Duodenal mucosa (tissue), 2 donors: ENCODE measurements around the gene CFAP74.

ENCODE experiments used
- H3K27ac ChIP-seq: one replicate; pipeline ENCODE4 v1.7.0; 2013; ENCODE audit warnings: low read depth, low read length
- H3K27me3 ChIP-seq, 2 donors: one replicate each; pipeline ENCODE4 v1.7.0; 2013; ENCODE audit warnings: low read length in 2 of 2, control low read depth in 1 of 2; ENCODE audit not compliant: insufficient read depth in 2 of 2, control insufficient read depth in 1 of 2
- H3K36me3 ChIP-seq, 2 donors: one replicate each; pipeline ENCODE4 v1.7.0; 2013; ENCODE audit warnings: low read length in 2 of 2, control low read depth in 1 of 2; ENCODE audit not compliant: insufficient read depth in 2 of 2, control insufficient read depth in 1 of 2
- H3K4me1 ChIP-seq, 2 donors: one replicate each; pipeline ENCODE4 v1.7.0; 2013; ENCODE audit warnings: low read length in 2 of 2, control low read depth in 1 of 2; ENCODE audit not compliant: insufficient read depth in 2 of 2, control insufficient read depth in 1 of 2
- H3K4me3 ChIP-seq, 2 donors: one replicate each; pipeline ENCODE4 v1.7.0; 2013; ENCODE audit warnings: low read length in 2 of 2, low read depth in 1 of 2
- H3K9ac ChIP-seq, 2 donors: one replicate each; pipeline ENCODE4 v1.7.0; 2013; ENCODE audit warnings: low read length in 2 of 2, low read depth in 1 of 2
- H3K9me3 ChIP-seq, 2 donors: one replicate each; pipeline ENCODE4 v1.7.0; 2013; ENCODE audit warnings: low read length in 2 of 2, control low read depth in 1 of 2; ENCODE audit not compliant: control insufficient read depth in 1 of 2

CFAP74 gene

DNA sequence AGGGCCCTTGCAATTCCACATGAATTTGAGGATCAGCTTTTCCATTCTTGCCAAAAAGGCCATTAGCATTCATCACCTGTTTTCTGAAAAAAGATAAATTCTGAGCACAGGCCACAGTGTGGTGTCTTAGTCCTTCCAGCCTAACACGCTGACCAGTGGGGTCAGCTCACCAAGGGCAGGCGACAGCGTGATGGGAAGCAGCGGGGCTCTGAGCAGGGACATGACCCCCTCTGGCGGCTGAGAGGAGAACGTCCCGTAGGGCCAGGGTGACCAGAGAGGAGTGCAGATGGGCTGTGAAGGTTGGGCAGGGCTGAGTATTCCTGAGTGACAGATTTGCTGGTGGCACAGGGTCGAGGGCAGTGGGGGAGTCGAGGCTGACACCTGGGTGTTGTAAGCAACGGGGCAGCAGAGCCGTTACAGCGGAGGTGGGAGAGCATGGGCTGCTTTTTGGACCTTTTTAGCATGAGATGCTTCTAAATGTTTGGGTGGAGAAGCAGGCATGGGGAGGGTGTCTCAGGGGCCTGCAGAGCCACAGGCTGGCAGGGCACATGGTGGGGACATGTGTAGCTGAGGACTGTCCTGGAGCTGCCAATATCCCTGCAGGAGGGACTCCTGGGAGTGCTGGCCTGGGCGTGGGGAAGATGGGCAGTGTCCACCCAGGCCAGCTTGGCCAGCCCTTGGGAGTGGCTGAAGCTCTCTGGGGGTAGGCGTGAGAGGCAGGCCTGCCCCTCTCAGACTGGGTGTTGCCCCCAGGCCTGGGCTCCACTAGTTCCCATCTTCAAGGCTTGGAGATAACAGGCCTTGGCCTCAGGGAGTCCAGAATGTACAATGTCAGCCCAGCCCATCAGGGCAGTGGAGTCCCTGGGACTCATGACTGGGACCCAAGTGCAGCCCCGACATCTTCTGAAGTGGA, 97.1 kb downstream of the CFAP74 start:
- no peaks in the 10 kb centered on the region for H3K27me3 ChIP-seq
- peak overlapping the region in 1 of 2 donors; percentile 10 for H3K9ac ChIP-seq
- H3K4me1 ChIP-seq = peaks cover 18 to 22% of the 10 kb centered on the region in 2 donors
- no peak overlapping the region for H3K4me3 ChIP-seq
- H3K27ac ChIP-seq = no peak overlapping the region
- H3K36me3 ChIP-seq = no peaks in the 10 kb centered on the region
- no peaks in the 10 kb centered on the region for H3K9me3 ChIP-seq

DNA sequence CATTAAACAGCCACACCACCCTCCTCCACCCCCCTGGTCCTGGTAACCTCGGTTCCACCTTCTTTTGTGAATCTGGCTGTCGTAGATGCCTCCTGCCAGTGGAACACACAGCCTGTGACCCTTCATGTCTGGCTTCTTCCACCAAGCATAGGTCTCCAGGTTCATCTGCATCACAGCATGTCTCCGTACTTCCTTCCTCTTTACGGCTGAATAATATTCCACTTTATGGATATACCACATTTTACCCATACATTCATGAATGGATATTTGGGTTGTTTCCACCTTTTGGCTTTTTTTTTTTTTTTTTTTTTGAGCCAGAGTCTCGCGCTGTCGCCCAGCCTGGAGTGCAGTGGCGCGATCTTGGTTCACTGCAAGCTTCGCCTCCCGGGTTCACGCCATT, 100.4 kb downstream of the CFAP74 start:
- Histone ChIP-seq H3K27me3 (no peaks in the 10 kb centered on the region), H3K4me1 (peaks cover 13% of the 10 kb centered on the region in 2 donors), H3K27ac (no peak overlapping the region), H3K9me3 (no peaks in the 10 kb centered on the region), H3K9ac (no peak overlapping the region), H3K4me3 (no peak overlapping the region), H3K36me3 (no peaks in the 10 kb centered on the region)

DNA sequence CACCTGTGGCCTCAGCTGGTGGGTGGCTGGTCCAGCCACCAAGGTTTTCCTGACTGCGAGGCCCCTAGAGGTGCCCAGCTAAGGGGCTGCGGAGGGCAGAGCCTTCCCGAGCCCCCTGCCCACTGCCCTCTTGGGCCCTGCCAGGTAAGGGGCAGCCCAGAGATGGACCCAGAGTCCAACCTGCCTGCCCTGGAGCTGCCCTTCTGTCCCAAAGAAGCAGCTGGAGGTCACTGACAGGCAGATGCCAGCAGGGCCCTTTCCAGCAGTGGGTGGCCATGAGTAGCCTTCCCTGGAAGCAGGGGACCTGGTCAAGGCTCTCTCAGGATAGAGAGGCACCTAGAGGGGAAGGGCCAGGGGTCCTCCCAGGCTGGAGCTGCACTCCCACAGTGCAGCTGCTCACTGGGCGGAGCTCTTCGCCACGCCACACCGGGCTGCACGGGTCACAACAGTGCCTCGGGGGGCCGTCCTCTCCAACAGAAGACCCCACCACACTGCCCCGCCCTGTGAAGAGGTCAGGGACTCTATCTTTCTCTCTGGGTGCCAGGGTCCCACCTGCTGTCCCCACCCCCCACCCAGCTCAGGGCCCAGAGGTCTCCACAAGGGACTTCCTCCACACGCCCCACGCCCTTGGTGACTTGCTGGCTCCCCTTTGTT, 101.8 kb downstream of the CFAP74 start:
- Histone ChIP-seq H3K4me3 (no peak overlapping the region), H3K4me1 (peaks cover 16 to 19% of the 10 kb centered on the region in 2 donors), H3K27ac (no peak overlapping the region), H3K9ac (no peak overlapping the region), H3K9me3 (no peaks in the 10 kb centered on the region), H3K36me3 (no peaks in the 10 kb centered on the region), H3K27me3 (no peaks in the 10 kb centered on the region)

DNA sequence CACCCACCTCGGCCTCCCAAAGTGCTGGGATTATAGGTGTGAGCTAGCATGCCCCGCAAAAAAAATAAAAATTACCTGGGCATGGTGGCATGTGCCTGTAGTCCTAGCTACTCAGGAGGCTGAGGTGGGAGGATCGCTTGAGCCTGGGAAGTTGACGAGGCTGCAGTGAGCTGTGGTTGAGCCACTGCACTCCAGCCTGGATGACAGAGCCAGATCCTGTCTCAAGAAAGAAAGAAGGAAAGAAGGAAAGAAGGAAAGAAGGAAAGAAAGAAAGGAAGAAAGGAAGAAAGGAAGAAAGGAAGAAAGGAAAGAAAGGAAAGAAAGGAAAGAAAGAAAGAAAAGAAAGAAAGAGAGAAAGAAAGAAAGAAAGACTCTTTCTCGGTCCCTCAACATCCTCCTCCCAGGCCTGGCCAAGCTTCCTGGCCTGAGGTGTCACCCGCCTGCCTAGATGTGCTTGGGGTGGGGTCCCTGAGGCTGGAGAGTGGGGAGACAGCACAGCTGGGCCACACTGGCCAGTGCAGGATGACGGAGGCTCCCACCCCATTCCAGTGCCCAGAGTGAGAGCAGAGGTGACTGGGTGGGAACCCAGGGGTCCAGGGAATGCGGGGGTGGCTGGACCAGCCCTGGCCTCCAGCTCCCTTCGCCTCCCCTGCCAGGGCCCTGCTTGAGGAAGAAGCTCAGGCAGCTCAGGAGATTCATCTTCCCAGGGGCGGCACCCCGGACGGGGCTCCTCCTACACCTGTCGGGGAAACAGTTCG, 102.5 kb downstream of the CFAP74 start:
- no peaks in the 10 kb centered on the region for H3K9me3 ChIP-seq
- no peaks in the 10 kb centered on the region for H3K36me3 ChIP-seq
- peaks cover 12 to 14% of the 10 kb centered on the region in 2 donors for H3K4me1 ChIP-seq
- H3K27ac ChIP-seq = no peak overlapping the region
- no peak overlapping the region for H3K4me3 ChIP-seq
- H3K9ac ChIP-seq = no peak overlapping the region
- H3K27me3 ChIP-seq = no peaks in the 10 kb centered on the region

- H3K27ac ChIP-seq = no peak overlapping the region
- no peaks in the 10 kb centered on the region for H3K9me3 ChIP-seq
- H3K4me1 ChIP-seq = peaks cover 21 to 22% of the 10 kb centered on the region in 2 donors
- no peak overlapping the region for H3K9ac ChIP-seq
- H3K4me3 ChIP-seq = no peak overlapping the region
- H3K36me3 ChIP-seq = no peaks in the 10 kb centered on the region
- H3K27me3 ChIP-seq = no peaks in the 10 kb centered on the region
Measured at GRCh38 chr1:1899967-1900327, 103.6 kb downstream of the CFAP74 start.

DNA sequence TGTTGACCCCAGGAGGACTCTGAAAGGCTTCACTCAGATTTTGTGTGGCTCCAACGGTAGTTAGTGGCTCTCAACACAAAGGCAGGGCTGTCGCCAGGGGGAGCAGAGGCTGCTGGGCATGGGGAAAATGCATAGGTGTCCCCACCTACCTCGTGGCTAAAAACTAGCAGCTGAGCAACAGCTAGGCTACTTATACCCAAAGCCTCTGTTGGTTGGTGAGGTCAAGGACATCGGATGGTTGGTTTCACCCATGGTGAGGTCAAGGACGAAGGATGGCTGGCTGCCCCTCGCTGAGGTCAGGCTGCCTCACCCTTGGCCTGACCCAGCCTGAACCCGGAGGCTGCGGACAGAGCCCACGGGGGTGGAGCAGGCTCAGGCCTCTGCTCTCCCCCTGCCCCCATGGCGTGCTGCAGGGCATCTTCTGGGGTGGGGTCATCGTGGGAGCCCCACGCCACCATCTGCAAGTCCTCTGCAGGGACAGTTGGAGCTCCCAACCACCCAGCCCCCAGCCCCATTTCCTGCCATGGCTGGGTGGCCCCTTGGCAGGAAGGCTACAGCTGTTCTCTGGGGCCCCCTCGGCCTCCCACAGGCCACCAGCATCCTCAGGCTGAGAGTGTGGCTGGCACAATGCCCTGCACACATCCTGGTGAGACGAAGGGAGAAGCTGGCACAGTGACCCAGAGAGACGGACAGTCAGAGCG, 104.2 kb downstream of the CFAP74 start:
- H3K4me3 ChIP-seq = no peak overlapping the region
- no peak overlapping the region for H3K27ac ChIP-seq
- H3K4me1 ChIP-seq = peaks cover 24 to 26% of the 10 kb centered on the region in 2 donors
- no peaks in the 10 kb centered on the region for H3K9me3 ChIP-seq
- H3K9ac ChIP-seq = no peak overlapping the region
- H3K36me3 ChIP-seq = no peaks in the 10 kb centered on the region
- H3K27me3 ChIP-seq = no peaks in the 10 kb centered on the region

GRCh38 chr1:1898246-1898933, 105.2 kb downstream of the CFAP74 start:
- Histone ChIP-seq H3K9ac (no peak overlapping the region), H3K9me3 (no peaks in the 10 kb centered on the region), H3K36me3 (no peaks in the 10 kb centered on the region), H3K27ac (no peak overlapping the region), H3K4me3 (peak overlapping the region in 1 of 2 donors; percentile 3), H3K27me3 (no peaks in the 10 kb centered on the region), H3K4me1 (peaks cover 32 to 35% of the 10 kb centered on the region in 2 donors)

DNA sequence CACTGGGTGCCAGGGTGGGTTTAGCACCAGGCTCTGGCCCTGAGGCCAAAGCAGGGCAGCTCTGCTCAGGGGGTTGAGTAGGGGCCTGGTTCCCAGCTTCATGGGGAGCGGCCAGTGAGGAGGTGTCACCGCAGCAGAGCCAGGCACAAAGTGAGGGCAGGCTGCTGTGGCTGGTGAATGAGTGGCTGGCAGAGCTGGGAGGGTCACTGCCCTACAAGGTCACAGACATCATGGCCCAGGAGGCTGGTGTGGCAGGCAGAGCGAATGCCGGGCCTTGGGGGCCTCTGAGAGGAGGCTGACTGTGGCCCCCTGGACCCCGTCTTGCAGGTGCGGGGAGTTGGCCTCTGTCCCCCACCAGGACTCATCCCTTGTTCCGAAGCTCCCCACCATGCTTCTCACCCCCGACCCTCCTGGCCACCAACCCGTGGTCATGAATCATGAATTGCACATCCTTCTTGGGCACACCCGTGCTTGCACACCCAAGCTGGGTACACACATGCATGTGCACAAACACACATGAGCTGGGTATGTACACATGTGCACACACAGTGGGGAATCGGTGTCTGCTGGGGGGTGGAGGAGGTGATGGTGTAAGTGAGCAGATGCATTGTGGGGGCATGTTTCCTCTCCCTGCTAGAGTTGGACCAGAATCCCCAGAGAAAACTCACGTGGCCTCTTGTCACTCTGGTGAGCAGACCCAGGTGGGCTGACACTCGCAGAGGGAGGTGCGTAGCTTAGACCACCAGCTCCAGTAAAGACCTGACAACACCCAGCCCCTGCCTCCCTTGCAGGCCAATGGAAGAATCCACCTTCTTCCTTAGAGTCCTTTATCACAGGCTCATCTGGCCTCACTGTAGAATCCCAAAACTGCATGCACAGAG, 107.9 kb downstream of the CFAP74 start:
- no peaks in the 10 kb centered on the region for H3K27me3 ChIP-seq
- H3K9ac ChIP-seq = peak overlapping the region; percentile 60
- no peaks in the 10 kb centered on the region for H3K36me3 ChIP-seq
- no peaks in the 10 kb centered on the region for H3K9me3 ChIP-seq
- H3K27ac ChIP-seq = peak overlapping the region; percentile 68
- peaks cover 43 to 49% of the 10 kb centered on the region in 2 donors for H3K4me1 ChIP-seq
- H3K4me3 ChIP-seq = peak overlapping the region in 1 of 2 donors; percentile 18

DNA sequence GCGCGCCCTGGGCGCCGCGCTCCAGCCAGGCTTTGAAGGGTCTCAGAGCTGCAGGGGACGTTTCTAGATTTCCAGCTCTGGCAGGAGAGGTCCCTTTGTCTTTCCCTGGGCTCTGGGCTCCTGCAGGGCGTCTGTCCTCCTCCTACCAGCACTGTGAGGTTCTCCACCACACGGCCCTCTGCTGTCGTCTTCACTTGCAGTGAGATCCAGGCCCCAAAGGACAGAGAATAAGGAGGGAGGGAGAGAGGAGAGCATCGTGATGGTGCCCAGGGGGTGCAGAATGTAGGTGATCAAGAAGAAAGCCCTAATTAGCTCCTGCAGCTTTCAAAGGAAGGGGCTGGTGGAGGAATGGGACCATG, 108.5 kb downstream of the CFAP74 start:
- Histone ChIP-seq H3K27ac (peak overlapping the region; percentile 68), H3K27me3 (no peaks in the 10 kb centered on the region), H3K4me1 (peaks cover 43 to 49% of the 10 kb centered on the region in 2 donors), H3K9me3 (no peaks in the 10 kb centered on the region), H3K4me3 (peak overlapping the region in 1 of 2 donors; percentile 18), H3K9ac (peak overlapping the region; percentile 60), H3K36me3 (no peaks in the 10 kb centered on the region)
